ENCODE results near the gene ZNF780B. TPM values are rescaled to one million over a fixed set of nuclear protein-coding genes. Genes with fewer than 3 reads are reported as not detected.

Gene ZNF780B
- total and polyA plus RNA-seq, 7 donors = 0.69 to 30.7 (median 16.0) TPM

GRCh38 chr19:39995794-39996193 is 60.2 kb downstream of the ZNF780B start:
- intact Hi-C loops (cut with DNase I) = loop anchor here (5.0 to 10.0 kb wide), 2 partner anchors 89 to 148 kb away; partner anchors contain the start of gene FBL
- Histone ChIP-seq H3K9me3 (no peaks in the 10 kb centered on the region), H3K4me1 (peaks cover 0 to 22% (median 13%) of the 10 kb centered on the region in 4 donors), H3K27ac (no peak overlapping the region), H3K36me3 (peaks cover 0 to 13% (median 0%) of the 10 kb centered on the region in 4 donors), H3K27me3 (no peaks in the 10 kb centered on the region), H3K4me3 (peak overlapping the region in 2 of 4 donors; percentile 66 to 80)
- no peak for DNase-seq
- TF ChIP-seq POLR2A (IDR thresholded peaks at IDR 0.05) (no peak), POLR2AphosphoS5 (IDR thresholded peaks at IDR 0.05) (no peak), CTCF (IDR thresholded peaks at IDR 0.05) (no peak), EP300 (IDR thresholded peaks at IDR 0.05) (no peak)
- WGBS, 2 donors = 83 to 87% methylated on average over 1 of the region's 1 CpG

GRCh38 chr19:39994361-39994760 is 61.7 kb downstream of the ZNF780B start:
- Histone ChIP-seq H3K27me3 (no peaks in the 10 kb centered on the region), H3K27ac (no peak overlapping the region), H3K4me3 (no peak overlapping the region), H3K9me3 (no peaks in the 10 kb centered on the region), H3K4me1 (peaks cover 0 to 22% (median 13%) of the 10 kb centered on the region in 4 donors), H3K36me3 (peaks cover 0 to 4% (median 0%) of the 10 kb centered on the region in 4 donors)
- no peak for DNase-seq
- TF ChIP-seq POLR2A (IDR thresholded peaks at IDR 0.05) (no peak), CTCF (IDR thresholded peaks at IDR 0.05) (no peak), EP300 (IDR thresholded peaks at IDR 0.05) (no peak), POLR2AphosphoS5 (IDR thresholded peaks at IDR 0.05) (no peak)
- intact Hi-C loops (cut with DNase I) = loop anchor here (10.0 kb wide), 1 partner anchor 90 kb away; no protein-coding TSS in a partner anchor

- Histone ChIP-seq H3K27ac (no peak overlapping the region), H3K4me3 (no peak overlapping the region), H3K36me3 (no peaks in the 10 kb centered on the region), H3K4me1 (peaks cover 0 to 22% (median 13%) of the 10 kb centered on the region in 4 donors), H3K27me3 (no peaks in the 10 kb centered on the region), H3K9me3 (no peaks in the 10 kb centered on the region)
- intact Hi-C loops (cut with DNase I) = loop anchor here (10.0 kb wide), 1 partner anchor 91 kb away; no protein-coding TSS in a partner anchor
- no peak for DNase-seq
- WGBS, 2 donors = 98 to 100% methylated on average over 1 of the region's 1 CpG
- no peak for TF ChIP-seq POLR2AphosphoS5 (IDR thresholded peaks at IDR 0.05)
- TF ChIP-seq POLR2A (IDR thresholded peaks at IDR 0.05) = no peak
- TF ChIP-seq CTCF (IDR thresholded peaks at IDR 0.05) = no peak
Observed at GRCh38 chr19:39993605-39994004, 62.4 kb downstream of the ZNF780B start.

- Histone ChIP-seq H3K9me3 (peaks cover 0 to 14% (median 7%) of the 10 kb centered on the region in 4 donors), H3K27me3 (no peaks in the 10 kb centered on the region), H3K36me3 (peaks cover 0 to 7% (median 0%) of the 10 kb centered on the region in 4 donors), H3K4me3 (no peak overlapping the region), H3K27ac (no peak overlapping the region), H3K4me1 (no peaks in the 10 kb centered on the region)
- intact Hi-C loops (cut with DNase I) = no loop called here
- no peak for TF ChIP-seq POLR2A (IDR thresholded peaks at IDR 0.05)
- no peak for TF ChIP-seq EP300 (IDR thresholded peaks at IDR 0.05)
- 93 to 100% methylated on average over 1 of the region's 1 CpG for WGBS, 2 donors
- DNase-seq = no peak
Observed at GRCh38 chr19:39987596-39987995, 68.4 kb downstream of the ZNF780B start.

- no peak for DNase-seq
- no peak overlapping the region for H3K4me3 ChIP-seq
- peaks cover 0 to 14% (median 7%) of the 10 kb centered on the region in 4 donors for H3K9me3 ChIP-seq
- H3K27ac ChIP-seq = no peak overlapping the region
- intact Hi-C loops (cut with DNase I) = no loop called here
- H3K27me3 ChIP-seq = no peaks in the 10 kb centered on the region
- no peak for TF ChIP-seq POLR2AphosphoS5 (IDR thresholded peaks at IDR 0.05)
- no peak for TF ChIP-seq EP300 (IDR thresholded peaks at IDR 0.05)
- no peak for TF ChIP-seq POLR2A (IDR thresholded peaks at IDR 0.05)
- no peak for TF ChIP-seq CTCF (IDR thresholded peaks at IDR 0.05)
- peaks cover 0 to 11% (median 0%) of the 10 kb centered on the region in 4 donors for H3K36me3 ChIP-seq
- no peaks in the 10 kb centered on the region for H3K4me1 ChIP-seq
Observed at GRCh38 chr19:39987167-39987566, 68.9 kb downstream of the ZNF780B start.
